Activated T-helper 1 cell treated with anti-CD3 and anti-CD28 coated beads, Interleukin-2, amount 50 U/mL, for 16 hours (primary cell): ENCODE measurements around the gene C6orf47.
A peak's percentile ranks its signal among the peaks of the same experiment; 100 is the strongest.

Source experiments
- DNase-seq, 2 donors: peaks; one replicate each; pipeline ENCODE4 v3.0.0-alpha.2; 2020; ENCODE audit warnings: low read depth in 1 of 2, low spot score in 1 of 2

The C6orf47 gene

DNA sequence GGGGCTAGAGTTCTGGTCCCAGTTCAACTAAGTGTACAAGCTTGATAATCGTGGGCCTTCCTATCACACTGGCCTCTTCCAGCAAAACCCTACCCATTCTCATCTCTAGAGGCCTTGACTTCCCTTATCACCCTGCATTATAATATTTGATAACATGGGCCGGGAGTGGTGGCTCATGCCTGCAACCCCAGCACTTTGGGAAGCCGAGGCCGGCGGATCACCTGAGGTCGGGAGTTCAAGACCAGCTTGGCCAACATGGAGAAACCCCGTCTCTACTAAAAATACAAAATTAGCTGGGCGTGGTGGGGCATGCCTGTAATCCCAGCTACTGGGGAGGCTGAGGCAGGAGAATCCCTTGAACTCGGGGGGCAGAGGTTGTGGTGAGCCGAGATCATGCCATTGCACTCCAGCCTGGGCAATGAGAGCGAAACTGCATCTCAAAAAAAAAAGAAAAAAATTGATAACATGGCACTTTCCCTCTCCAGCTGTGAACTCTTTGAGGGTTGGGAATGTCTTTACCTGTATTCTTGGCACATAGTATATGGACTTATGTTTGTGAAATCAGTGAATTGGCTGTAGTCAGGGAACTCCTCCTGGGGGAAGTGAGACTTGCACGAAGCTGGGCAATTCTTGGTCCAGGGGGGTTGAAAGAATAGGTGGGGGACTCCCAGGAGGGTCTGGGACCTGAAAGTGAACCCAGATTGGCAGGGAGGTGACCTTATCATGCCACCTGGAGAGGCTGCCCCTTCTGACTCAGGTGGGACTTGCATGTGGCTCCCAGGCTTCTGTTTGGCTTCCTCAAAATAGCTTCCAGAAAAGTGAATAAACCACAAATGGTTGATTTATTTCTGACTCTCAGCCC is 915 bp upstream of the C6orf47 start:
- no peak for DNase-seq

DNA sequence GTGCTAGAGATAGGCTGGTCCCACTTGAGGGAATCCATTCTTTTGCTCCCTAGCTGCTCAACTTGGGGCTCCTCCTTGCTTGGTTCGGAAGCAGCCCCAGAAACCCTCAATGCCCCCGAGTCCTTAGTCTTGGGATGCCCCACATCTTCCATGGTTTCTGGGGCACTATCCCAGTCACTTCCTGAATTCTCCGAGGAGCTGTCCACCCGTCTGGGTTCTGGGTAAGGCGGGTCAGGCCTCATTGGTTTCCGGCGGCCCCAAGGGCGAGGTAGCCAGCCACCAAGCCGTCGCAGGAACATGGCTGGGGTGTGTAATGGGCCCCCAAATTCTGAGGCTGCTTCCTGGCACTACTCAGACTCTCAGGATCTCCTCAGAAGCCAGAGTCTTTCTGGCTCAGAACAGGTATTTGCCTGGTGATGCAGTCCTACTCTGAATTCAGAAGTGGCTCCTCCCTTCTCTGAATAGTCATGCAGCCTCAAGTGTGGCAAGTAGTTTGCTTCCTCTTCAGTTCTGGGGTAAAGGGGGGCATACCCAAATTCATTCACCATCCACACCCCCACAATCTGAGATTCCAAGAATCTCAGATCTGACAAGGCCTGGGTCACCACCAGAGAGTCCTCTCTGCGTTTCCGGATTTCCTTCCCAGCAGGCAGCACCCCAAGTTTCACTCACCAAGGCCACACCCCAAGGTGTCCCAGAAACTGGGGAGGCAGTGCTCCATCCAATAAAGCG is 763 bp downstream of the C6orf47 start:
- DNase-seq, result no peak

DNA sequence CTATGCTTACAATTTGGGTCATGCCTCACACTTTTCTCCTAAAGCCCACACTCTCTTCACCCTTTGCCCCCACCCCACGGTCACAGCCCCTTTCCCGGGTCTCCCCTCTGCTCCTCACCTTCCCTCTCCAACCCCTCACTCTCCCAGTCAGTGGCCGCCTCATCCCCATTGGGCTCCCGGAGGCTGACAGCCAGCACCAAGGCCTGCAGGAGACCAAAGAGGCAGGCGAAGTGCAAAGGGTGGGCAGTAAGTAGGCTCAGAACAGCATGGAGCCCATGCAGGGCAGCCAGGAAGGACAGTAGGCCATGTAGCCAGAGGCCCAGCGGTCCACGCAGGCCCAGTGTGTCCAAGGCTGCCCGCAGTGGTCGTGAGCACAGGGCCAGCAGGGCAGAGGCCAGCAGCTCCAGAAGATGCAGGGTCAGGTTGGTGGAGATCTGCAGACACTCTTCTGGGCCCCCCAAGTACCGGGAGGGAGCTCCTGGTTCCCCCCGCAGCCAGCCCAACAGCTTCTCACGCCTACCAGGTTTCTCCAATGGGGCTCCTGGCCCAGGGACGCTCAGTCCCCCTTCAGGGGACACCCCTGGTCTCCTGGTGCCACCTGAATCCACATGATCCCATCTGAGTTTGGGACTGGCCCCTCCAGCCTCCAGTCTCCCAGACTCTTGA is 1.5 kb downstream of the C6orf47 start:
- no peak for DNase-seq

DNA sequence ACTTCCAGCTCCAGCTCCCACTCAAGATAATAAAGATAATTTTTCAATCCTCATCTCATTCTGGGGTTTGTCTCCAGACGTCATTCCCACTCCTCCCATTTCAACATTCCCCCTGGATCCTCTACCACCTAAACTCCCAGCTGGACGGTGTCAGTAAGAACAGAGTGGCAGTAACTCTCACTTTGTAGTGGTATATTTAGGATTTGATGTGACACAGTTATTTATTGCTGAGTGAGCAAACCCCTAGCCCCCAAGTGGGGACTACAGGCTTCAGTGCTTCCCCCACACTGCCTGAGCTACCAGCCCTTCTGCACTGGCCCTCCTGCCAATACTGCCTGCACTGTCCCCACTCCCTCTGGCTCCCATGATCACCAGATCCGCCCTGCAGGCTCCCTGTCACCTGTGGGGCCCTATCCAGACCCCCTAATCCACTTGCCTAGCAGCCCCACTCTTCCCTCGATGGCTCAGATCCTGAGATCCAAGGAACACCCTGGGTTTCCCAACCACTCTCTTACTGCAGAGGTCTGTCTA is 2.4 kb downstream of the C6orf47 start:
- no peak for DNase-seq

DNA sequence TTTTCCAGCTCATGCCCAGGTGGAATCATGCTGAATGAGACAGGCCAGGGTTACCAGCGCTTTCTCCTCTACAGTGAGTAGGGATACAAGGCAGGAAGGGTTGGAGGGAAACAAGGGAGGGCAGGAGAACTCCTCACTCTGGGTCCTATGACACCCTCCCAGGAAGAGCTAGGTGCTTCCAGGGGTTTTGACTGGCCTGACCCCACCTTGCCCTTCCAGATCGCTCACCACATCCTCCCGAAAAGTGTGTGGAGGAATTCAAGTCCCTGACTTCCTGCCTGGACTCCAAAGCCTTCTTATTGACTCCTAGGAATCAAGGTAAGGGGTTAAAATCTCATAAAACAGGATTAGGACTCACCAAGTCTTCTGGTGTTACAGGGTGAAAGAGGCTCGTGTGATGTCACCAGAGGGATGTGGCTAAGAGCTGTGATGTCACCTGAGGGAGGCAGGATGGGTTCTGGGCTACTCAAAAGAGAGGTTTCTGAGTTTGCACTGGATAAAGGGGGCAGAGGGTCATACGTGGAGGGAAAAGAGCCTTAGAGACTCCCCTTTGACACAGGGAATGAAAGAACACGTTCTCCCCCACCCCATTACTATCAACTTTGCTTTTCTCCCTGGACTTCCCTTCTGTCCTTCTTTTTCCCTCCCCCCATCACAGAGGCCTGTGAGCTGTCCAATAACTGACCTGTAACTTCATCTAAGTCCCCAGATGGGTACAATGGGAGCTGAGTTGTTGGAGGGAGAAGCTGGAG is 3.0 kb downstream of the C6orf47 start:
- no peak for DNase-seq

DNA sequence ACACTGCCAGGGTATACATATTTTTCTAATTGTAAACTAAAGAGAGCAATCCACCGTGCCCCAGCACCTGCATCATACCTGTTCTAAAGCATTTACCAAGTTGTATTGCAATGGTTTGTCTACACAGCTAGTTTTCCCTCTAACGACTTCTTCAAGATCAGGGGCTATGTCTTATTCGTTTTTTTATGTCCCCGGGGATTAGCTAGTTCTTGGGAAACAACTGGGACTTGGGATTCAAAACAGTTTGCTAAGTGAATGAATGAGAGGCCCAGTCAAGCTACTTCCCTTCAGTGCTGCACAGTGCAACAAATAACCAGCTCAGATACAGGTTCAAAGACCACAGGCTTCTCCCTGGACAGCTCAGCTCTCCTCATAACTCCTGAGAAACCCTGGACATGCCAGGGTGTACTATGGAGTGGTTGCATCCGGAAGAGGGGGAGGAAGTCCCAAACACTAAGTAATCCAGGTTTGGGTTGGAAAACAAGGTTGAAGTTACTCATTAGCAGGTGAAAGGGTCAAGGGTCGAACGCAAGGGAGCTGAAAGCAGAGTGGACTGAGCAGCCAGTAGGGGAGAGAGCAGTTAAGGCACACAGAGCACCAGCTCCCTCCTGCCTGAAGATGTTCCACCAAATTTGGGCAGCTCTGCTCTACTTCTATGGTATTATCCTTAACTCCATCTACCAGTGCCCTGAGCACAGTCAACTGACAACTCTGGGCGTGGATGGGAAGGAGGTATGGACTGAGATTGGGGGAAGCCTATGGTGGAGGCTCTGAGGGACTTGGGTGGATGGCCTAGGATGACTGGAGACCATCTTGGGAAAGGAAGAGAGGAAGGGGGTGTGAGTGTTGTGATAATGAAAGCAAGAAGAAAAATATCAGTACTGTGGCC is 5.0 kb downstream of the C6orf47 start, which contains the start of gene APOM:
Gene APOM, plus strand, starts transcription at position 546 of the 889 bp plus-strand sequence. Its CDS starts 73 bp downstream, at position 619.
- DNase-seq, result no peak

DNA sequence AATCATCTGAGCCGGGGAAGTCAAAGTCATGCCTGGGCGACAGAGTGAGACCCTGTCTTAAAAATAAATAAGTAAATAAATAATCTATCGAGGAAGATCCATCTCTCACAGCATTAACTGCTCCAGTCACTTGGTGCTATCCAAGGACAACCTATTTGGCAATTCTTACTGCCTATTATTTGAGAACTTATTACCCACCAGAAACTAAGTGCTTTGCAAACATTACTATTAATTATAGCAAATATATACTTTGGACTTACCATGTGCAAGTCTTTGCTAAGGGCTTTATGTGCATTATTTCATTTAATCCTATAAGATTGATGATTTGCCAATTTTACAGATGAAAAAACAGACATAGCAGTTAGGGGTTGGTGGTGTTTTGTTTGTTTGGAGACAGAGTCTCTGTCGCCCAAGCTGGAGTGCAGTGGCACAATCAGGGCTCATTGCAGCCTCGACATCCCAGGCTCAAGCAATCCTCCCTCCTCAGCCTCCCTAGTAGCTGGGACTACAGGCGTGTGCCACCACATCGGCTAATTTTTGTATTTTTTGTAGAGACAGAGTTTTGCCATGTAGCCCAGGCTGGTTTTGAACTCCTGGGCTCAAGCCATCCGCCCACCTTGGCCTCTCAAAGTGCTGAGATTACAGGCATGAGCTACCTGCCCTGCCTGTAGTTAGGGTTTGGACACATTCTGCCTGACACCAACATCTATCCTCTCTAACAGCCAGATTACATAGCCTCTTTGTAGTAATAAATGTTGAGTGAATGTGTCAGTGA is 5.8 kb downstream of the C6orf47 start:
- no peak for DNase-seq

DNA sequence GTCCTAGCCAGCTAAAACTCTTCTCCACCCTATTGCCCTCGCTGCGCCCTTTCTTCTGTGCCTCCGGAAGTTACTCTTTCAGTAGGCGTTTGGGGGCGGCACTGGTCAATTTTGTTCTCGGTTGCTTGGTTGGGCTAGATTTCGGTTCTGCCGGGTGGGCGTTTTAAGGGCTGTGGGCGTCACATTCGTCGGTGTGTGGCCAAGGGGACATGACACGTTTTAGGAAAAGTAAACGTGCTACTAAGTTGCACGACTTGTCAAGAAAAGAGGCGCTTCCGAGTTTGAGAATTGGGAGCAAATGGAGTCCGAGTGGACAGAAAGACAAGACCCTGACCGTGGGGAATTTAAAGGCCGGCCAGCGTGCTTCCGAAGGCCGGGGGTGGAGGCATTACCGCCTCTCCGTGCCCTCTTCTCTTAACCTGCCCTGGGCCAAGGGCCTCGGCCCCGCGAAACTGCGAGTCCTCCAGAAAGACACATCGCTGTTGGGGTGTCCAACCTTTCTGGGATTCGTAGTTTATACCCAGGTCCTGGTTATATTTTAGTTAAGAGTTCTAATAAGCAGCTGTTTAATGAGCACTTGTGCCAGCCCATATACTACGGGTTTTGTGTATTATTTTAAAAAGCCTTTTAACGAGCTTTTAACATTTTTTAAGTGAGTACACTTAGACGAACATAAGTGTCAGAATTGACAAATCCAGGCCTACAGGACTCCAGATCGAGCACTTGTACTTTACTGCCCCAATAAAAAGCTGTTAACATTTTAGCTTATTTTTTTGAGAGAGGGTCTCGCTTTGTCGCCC is 7.5 kb downstream of the C6orf47 start:
- DNase-seq, result peak in 1 of 2 donors; percentile 73

DNA sequence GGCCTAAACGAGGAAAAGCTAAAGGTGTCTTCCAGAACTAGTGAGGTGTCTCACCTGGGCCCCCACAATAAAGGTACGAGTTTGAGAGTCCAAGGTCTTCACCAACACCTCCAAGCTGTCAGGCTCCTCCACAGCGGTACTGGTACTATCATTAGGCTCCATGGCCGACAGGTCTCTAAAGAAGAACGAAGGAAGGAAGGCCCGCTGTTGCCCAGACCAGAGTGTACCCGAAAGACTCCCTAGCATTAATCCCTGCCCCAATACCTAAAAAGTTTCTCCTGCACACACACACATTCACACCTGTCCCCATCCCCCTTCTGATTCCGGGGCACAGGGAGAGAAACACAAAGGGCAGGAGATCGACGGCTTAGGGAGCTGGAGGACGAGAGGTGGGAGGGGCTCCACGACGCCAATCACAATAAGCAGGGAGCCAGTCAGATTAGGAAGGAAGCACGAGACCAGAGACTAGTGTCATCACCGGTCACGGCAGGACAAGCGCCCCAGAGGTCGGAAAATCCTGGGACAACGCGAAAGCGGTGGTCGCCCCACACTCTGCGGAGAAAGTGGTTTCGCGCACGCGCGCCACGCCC is 8.9 kb downstream of the C6orf47 start:
- no peak for DNase-seq

DNA sequence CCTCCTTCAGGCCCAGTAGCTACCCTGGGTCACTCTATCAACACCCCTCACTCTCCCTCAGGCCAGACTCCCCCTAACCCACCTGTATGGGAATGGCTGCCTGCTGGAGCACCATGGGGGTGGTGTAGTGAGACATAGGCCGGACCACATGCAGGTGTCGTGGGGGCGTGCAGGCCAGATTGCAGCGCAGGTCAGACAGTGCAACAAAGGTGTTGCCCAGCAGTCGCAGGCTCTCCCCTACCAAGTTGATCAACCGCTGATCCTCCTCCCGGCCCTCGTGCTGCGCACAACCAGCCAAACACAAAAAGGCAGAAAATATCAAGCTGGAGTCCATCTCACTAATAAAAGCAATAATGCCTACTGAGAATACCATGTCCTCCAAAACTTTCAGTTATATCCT is 15.3 kb downstream of the C6orf47 start:
- no peak for DNase-seq

DNA sequence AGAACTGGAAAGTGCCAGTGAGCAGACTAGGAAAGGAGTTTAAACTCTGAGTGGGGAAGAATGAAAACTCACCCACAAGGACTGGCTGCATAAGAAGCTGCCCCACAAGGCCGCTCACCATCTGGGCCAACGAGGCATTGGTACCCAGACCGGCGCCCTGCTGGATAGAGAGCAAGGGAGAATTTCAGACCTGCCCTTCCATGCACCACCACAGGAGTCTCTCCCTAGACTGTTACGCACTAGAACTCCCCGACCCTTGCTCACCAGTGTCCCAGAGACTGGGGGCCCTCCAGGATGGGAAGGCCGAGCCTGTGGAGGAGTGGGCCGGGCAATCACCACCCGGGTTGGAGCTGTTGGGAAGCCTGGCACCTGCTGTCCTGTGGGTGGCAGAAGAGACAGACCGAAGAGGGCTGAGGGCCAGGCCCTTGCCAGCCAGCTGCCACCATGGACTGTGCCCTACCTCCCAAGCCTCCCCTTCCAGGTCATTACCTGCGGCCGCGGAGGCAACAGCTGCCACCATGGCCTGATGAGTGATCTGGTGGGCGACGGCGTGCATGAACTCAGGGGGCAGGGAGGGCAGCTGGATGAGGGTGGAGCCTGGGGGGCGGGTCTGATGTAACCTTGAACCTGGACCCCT is 16.6 kb downstream of the C6orf47 start:
- DNase-seq, result no peak

DNA sequence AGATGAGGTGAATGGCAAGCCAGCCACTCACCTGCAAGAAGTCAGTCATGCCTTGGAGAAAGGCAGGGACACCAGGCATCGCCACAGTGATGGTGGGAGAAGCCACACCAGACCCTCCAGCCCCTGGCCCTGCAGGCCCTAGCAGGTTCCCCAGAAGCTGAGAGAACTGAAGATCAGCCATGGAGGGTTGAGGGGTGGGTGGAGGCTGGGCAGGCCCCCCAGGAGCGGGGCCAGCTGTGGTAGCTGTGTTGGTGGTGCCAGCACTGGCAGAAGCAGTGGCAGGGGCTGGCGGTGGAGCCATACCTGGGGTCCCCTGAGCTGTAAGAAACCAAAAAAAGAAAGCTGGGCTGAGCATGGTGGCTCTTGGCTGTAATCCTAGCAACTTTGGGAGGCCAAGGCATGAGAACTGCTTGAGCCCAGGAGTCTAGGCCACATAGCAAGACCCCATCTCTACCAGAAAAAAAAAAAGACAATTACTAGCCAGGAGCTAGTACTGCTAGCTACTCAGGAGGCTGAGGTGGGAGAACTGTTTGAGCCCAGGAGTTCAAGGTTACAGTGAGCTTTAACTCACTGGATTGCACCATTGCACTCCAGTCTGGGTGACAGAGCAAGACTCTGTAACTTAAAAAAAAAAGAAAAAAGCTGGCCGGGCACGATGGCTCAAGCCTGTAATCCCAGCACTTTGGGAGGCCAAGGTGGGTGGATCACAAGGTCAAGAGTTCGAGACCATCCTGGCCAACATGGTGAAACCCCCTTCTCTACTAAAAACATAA is 17.6 kb downstream of the C6orf47 start:
- DNase-seq, result no peak

DNA sequence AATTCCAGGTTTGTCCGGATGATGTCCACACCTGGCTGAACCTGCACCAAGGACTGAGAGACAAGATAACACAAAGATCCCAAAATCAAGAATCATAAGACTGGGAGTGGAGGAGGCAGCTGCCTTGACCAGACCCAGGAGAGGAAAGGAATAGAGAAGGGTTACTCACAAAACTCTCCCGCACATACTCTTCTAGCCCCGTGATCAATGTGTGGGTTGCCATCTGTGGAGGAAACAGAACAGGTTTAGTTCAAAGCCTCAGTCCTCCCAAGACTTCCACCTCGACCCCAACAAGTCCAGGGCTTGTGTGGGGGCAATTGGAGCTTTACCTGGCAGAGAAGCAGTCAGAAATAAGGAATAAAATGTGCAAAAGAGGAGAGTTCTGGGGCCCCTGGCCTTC is 19.2 kb downstream of the C6orf47 start:
- DNase-seq, result no peak

DNA sequence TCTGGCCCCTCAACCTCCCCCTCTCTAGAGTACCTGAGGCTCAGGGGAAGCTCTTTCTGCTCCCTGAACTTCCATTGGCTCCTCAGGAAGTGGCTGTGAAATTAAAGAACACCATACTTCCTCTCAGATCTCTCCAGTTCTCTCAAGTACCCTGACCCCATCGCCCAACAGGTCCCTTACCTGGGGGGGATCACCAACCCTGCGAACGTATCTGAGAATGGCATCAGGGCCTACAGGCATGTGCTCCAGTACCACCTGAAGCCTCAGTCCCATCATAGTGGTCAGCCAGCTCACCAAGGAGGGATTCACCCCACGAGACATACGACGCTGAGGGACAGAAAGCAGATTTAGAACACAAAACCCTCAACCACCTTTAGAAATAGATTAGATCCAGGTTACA is 20.0 kb downstream of the C6orf47 start:
- DNase-seq, result no peak

DNA sequence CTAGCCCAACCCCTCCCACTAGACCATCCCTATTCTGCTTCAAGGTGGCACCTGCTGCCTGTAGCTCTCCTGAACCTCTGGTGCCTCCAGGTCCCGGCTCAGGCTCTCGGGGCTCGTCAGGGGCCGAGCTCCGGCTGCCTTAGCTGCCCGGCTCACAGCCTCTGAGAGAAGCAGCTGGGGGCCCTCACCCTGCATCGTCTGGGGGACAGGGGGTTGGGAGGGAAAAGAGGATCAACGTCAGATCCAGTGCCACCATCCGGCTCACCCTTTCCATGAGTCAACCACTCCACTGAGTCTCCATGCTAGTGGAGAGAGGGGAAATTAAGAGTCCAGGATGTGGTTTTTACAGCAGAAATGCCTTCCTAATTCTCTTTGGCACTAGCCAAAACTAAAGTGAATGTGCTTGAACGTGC is 21.1 kb downstream of the C6orf47 start:
- no peak for DNase-seq

DNA sequence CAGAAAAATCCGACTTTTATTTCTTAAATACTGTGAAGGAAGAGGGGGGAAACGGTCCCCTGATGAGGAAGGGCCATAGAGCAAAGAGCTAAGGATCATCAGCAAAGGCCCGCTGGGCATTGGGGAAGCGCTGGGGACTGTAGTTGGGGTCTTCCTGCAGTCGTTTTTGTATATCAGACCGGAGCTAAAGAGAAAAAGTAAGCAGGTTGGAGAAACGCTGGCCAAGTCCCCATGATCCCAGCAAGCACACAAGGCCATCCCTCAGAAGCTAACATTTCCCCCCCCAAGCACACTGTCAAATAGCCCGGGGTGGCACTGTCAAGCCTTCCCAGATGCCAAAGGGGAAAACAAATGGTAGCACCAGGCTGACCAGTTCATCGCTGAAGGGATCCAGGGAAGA is 21.5 kb downstream of the C6orf47 start:
- DNase-seq, result no peak
